T-helper 2 cell (primary cell): ENCODE data around the gene INTU.
A peak's percentile ranks its signal among the peaks of the same experiment; 100 is the strongest.
"Not testable (repeated sequence)": the region's sequence is repeated elsewhere in the genome, so short reads cannot be mapped to it uniquely, and the experiment has no call there.

Source experiments
- DNase-seq, 5 experiments: peaks; one replicate each; pipeline versions ENCODE4 v3.0.0 to v3.0.0-alpha.2; 2012 to 2022

INTU gene

DNA sequence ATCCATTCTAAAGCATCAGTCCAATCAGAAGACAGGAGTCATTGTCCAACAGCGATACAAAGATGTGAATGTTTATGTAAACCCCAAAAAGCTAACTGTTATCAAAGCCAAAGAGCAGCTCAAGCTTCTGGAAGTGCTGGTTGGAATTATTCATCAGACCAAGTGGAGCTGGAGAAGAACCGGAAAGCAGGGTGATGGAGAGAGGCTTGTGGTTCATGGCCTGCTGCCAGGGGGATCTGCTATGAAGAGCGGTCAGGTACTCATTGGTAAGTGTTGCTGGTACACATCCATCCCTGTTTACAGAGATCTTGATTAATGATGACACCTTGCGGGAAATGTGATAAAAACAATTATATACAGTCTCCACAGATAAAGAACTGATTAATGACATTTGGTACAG, 11.0 kb downstream of the INTU start:
- no peak for DNase-seq

DNA sequence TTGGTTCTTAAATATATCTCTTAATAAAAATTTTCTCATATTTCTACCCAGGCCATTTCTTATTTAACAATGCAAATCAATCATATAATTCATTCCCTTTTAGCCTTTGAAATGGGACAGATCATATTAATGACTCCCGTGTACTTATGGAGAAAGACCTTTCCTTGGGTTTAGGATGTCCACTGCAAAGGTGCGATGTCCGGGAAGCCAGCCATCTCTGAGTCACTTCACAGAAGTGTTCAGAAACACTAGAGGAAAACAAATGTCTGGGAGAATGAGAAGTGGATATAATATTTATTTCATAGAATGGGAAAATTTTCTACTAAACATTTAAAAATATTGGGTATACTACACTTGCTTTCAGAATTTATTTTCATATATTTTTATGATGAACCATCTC, 15.3 kb downstream of the INTU start:
- DNase-seq = no peak

DNA sequence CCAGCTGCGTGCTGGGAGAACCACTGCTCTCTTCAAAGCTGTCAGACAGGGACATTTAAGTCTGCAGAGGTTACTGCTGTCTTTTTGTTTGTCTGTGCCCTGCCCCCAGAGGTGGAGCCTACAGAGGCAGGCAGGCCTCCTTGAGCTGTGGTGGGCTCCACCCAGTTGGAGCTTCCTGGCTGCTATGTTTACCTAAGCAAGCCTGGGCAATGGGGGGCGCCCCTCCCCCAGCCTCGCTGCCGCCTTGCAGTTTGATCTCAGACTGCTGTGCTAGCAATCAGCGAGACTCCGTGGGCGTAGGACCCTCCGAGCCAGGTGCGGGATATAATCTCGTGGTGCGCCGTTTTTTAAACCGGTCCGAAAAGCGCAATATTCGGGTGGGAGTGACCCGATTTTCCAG, 22.8 kb downstream of the INTU start:
- not testable (repeated sequence) for DNase-seq

DNA sequence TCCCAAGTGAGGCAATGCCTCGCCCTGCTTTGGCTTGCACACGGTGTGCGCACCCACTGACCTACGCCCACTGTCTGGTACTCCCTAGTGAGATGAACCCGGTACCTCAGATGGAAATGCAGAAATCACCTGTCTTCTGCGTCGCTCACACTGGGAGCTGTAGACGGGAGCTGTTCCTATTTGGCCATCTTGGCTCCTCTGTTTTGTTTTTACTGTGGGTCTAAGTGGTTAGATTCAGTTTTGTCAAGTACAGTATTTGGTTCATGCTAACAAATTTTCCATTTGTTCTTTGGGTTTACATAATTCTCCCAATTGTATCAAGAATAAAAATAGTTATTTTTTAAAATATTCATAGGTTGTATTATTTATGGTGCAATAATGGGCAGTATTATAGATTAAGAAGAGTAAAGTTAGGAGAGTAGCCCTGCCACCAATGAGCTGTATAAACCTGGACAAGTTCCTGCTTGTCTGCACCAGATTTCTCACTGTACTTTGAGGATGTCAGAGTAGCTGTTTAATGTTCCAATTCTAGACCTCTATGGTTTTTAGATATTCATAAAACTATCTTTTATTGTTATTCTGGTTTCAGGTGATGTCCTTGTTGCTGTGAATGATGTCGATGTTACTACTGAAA, 23.4 kb downstream of the INTU start:
- DNase-seq = no peak

DNA sequence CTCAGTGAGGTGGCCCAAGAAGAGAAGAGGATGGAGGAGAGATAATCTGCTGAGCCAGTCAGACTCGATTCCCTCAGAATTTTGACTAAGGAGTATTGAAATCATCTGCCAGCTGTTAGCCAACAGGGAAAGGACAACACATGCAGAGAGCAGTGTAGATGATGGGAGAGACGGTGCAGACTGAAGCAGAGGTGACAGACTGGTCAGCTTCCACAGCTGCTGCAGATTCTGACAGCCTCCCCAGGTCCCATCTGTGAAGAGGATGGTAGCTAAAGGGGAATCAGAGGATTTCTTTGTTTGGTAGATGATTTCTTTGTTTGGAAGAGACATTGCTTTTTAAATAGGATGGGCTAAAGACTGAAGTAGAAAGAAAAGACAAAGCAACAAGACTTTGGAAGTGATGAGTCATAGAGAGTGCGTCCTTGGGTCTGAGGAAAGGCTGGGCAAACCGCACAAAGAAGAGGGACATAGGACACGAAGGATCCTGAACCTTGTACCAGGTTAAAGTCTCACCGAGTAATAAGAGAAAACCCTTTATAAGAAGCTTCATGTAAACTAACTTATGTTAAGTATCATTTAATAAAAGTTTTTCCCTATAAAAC, 27.6 kb downstream of the INTU start:
- no peak for DNase-seq

DNA sequence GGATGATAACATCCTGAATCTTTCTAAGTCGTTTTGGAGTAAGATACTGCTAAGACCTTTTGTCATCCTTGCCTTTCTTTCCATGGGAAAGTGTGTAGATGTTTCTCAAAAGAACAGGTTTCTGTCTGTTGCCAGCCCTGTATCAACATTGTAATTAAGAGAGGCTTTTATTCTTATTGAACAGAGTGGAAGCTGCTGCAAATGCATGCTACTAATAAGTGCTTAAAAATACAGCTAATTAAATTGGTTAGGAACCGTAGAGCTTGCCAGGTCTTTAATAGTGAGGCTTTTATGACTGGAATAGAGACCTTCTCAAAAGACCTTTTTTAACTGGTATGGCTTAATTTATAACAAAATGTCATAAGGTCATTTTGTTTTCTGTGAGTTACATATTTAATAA, 34.4 kb downstream of the INTU start:
- DNase-seq = no peak

DNA sequence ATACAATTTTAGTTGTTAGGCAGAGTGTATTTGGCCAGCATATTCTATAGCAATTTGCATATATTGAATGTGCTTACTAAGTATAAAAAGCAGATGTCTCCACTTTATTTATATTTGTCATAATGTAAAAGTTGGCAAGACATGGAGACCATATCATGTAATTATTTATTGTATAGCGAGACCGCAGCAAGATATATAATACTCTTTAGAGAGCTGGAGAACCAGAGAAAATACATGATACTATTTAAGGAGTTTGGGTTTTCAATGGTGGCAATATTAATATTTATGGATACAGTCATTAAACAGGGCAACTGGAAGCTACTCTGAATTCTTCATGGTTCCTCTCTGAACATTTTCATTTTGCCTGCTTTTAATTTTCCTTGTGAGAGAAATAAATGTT, 35.0 kb downstream of the INTU start:
- DNase-seq = no peak

DNA sequence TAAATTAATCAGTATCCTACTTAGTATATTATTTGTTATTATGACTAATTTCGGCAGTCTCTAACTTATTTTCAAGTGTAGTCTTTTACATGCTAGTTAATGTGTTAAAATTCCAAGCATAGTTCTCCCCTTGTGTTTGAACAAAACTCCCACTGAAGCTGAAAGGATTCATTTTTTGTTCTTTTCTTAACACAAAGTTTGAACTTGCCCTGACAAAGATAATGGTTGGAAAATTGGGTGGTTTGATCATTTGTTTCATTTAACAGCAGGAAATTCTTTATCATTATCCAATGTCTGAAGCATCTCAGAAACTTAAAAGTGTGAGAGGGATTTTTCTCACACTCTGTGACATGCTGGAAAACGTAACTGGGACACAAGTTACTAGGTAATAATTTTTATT, 36.0 kb downstream of the INTU start:
- no peak for DNase-seq

DNA sequence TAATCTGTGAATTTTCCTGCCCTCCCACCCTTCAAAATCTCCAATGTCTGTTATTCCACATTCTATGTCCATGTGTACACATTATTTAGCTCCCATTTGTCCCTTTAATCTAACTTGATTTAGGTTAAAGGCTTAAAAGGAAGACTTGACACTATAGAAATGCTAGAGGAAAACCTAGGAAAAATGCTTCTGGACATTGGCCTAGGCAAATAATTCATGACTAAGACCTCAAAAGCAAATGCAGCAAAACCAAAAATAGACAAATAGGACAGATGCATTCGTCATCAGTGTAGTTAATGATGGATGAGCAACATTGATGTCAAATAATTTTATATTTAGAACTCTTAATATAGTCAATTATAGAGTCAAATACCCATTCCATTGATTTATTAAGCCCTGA, 36.9 kb downstream of the INTU start:
- DNase-seq = no peak

DNA sequence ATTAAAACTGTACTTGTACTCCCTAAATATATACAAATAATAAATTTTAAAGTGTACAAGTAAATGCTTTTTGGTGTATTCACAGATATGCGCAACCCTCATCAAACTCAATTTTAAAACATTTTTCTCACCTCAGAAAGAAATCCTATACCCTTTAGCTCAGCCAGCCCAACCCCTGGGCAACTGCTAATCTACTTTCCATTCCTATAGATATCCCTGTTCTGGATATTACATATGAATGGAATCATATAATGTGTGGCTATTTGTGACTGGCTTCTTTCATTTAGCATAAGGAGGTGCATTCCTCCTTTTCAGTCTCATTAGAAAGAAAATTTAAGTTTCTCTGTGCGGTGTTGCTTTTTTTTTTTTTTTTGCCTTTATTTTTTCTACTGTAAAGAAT, 39.4 kb downstream of the INTU start:
- DNase-seq = no peak

DNA sequence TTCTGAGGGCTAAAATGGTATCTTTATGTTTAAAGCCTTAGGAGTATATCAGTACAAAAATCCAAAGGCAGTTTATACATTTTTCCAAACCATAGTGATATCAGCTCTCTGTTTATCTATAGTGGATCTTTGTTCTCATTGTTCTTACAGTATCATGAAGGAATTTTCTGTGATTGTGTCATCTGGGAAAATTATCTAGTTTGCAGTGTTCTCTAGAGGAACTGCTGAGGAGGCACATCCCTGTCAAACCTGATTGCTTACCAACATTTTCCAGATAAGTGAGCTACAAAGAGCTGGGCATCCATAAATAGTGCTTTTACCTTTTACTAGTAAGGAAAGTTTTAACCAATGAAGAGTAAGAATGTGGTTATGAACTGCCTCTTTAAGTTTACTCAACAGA, 52.5 kb downstream of the INTU start:
- no peak for DNase-seq

DNA sequence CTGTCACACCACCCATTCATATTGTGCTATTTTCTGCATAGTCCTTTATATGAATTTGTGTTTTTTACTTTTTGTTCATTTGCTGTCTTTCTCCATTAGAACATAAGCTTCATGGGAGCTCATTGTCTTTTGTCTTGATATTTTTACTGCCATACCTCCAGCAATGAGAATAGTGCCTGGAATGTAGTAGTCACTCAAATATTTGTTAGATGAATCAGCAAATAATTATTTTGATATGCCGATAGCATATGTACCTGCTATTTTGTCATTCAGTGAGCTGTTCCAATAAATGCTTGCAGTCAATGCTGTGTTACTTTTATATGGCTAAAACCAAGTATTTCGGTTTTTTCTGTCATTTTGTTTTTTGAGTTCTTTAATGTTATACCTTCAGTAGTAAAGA, 53.9 kb downstream of the INTU start:
- DNase-seq = no peak

DNA sequence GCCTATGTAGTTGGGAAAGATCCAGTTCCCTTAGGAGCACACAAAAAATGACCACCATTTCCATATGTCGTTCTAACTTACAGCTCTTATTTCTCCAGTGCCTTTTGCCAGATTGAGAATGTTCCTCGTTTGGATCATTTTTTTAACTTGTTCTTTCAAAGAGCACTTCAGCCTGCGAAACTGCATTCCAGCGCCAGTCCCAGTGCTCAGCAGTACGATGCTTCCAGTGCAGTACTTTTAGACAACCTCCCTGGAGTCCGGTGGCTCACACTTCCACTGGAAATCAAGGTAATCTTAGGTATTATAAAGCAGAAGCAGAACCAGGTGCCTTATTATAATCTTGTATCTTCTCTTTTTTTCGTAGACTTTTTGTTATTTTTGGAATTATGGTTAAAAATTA, 54.8 kb downstream of the INTU start:
- no peak for DNase-seq

DNA sequence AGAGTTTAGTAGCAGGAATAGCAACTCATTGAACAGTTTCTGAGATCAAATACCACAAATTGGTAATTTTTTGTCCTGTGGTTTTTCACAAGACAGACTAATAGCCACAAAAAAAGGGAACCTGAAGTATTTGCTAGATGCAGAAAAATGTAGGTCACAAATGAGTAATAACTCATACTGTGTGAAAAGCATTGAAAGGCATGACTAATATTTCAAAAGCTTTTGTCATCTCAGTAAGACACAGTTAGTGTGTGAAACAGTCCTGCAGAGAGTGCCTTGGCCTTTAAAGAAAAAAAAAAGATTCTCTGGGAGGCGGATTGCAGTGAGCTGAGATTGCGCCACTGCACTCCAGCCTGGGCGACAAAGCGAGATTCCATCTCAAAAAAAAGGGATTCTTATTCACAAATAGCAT, 66.0 kb downstream of the INTU start:
- DNase-seq = peak in 1 of 5 experiments; percentile 7

DNA sequence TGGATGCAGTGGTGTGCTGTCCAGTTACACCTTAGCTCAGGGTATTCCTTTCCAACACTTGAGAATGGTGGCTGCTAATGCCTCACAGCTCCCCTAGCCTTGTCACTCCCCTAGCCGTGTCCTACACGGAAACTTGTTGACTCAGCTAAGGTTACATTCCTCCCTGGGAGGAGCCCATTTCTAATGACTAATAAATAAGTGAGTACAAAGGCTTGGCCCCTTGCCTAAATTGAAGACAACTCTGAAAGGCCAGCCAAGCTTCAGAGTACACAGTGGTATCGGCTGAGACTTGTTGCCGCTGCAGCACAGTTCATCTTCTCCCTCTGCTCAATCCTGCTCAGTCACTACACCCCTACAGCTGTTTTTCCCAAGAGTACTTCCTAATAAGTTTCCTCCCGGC, 76.2 kb downstream of the INTU start:
- DNase-seq = no peak

DNA sequence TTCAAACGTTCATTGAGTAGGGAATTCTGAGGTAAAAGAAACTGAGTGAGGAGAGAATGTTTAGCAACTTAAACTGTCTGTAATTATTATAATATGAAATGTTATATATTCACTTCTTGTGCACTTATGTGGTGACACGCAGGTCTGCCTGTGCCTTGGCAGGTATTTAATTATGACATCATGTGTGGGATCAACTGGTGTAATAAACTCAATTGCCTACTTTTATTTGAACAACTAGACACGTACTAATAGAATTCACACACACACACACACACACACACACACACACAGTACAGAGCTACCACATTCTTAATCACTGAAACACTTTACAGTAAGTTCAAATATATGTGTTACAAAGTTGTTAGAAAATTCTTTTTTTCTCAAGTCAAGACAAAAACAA, 76.7 kb downstream of the INTU start:
- DNase-seq = no peak

DNA sequence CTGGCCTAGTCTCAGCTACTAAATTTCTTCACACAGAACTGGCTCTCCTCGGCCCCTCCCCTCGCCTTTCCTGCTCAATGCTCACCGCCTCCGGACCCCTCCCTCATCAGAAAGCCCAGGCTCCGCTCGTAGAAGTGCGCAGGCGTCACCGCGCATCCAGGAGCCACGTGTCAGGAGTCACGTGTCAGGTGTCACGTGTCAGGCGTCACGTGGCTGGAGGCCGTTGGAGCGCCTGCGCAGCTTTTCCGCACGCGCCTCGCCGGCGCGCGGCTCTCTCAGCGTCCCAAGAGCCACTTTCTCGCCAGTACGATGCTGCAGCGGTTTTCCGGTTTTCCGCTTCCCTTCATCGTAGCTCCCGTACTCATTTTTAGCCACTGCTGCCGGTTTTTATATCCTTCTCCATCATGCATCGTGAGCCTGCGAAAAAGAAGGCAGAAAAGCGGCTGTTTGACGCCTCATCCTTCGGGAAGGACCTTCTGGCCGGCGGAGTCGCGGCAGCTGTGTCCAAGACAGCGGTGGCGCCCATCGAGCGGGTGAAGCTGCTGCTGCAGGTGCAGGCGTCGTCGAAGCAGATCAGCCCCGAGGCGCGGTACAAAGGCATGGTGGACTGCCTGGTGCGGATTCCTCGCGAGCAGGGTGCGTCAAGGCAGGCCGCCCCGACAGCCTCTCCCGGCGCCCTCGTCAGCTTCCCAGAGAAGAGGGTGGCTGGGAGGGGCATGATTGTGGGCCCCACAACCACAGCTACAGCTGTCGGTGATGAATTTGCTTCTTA, 97.6 kb downstream of the INTU start, which contains the start of gene SLC25A31:
Gene SLC25A31 (plus strand): TSS at position 259 of the 772 bp plus-strand sequence. CDS start 146 bp downstream, at position 405.
- no peak for DNase-seq

DNA sequence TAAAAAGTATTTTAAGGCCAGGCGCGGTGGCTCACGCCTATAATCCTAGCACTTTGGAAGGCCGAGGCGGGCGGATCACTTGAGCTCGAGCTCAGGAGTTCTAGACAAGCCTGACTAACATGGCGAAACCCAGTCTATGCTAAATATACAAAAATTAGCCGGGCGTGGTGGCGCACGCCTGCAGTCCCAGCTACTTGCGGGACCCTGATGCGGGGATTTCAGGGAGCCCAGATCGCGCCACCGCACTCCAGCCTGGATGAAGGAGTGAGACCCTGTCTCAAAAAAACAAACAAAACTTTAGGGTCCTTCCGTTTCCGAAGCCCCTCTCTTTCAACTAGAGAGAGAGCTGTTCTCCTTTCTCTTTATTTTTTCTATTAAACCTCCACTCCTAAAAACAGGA, 98.6 kb downstream of the INTU start:
- DNase-seq = no peak

DNA sequence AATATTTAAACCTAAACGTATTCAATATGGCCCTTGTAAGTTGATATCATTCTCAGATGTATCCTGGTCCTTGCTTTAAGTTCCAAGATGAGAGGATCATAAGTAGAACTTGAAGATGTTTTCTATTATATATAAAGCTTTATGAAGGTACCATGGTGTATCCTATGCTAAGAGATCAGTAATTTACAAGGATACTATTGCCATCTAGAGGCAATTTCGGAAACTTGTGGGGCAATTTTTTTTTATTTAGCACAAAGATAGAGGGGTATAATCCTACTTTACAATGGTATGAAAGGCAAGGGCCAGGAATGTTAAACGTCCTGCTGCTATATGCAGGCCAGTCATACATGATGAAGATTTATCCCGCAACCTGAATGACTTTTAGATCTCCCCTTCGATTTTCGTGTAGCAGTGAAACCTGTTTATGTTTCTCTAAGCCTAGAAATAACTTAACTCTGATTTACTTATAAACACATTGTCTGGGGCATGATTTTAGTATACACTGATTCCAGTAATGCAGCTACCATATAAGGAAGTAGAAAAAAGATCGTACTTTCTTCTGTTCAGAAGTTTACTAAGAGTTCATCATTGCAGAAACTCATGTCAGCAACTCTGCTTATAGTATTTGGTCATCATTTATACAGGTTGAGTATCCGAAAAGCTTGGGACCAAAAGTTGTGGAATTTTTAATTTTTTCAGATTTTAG, 100.0 kb downstream of the INTU start:
- DNase-seq = peak in 1 of 5 experiments; percentile 5

DNA sequence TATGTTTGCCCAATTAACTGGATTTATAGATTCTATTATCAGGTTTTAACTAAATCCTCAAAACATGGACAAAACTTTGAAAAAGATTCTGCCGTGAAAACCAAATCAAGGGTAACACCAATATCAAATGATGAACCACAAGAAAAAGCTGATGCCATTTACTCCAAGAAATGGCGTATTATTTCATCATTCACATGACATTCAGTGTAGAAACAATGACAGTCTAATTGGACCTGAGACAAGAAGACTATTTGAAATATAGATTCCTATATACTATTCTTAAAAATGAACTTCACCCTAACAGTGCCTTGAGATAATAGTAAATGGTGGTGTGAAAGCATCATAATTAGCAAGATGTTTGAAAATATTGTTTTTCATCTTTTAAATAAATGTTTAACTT, 102.2 kb downstream of the INTU start:
- no peak for DNase-seq

DNA sequence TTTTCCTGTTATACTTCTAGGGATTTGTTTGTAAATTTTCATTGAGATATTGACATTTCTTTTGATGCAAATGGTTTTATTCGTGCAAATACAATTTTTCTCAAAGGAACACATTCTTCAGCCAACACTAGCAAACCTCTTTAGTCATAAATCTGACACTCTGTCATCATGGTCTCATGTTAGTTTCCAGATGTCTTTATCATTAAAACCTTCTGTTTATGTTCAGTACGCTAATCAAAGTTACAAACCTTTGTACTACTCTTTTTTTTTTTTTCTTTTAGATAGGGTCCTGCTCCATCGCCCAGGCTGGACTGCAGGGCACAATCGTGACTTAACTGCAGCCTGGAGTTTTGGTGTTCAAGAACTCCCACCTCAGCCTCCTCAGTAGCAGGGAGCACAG, 104.5 kb downstream of the INTU start:
- no peak for DNase-seq

DNA sequence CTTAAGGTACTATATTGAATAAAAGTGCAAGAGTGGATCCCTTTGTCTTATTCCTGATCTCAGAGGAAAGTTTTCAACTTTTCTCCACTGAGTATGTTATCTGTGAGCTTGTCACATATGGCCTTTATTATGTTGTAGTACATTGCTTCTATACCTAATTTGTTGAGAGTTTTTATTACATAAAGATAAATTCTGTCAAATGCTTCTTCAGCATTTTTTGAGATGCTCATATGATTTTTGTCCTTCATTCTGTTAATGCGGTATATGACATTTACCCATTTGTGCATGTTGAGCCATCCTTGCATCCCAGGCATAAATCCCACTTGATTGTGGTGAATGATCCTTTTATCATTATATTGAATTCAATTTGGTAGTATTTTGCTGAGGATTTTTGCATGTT, 108.5 kb downstream of the INTU start:
- DNase-seq = no peak

DNA sequence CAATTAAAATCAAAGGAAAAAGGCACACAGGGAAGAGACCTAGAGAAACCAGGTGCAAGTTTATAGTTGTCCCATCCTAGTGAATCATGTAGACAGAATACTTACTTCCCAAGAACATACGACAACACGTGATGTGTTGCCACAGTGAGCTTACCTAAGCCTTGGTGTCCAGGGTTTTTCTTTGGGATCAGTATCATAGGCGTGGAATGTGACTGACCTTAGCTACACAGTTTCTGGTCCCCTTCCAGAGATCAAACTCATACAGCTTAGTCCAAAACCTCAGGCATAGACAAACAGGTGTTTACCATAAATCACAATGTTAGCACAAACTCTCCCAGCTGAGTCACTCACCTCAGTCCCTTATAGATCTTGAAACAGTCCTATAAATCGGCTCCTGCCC, 115.1 kb downstream of the INTU start:
- DNase-seq = no peak

DNA sequence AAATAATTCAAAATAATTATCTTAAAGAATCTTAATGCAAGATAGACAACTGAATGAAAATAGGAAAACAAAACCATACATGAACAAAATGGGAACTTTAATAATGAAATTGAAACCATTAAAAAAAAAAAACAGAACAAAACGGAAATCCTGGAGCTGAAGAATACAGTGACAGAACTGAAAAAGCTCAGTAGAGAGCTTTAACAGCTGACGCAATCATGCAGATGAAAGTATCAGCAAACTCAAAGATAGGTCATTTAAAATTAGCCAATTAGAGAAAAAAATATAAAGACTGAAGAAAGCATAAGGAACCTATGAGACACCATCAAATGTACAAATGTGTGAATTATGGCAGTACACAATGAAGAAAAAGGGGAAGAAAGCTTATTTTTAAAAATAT, 116.2 kb downstream of the INTU start:
- DNase-seq = no peak
